MM.1S (cell line): Measurements from ENCODE around the gene MYO16.

Source experiments
- DNase-seq: peaks from one replicate; pipeline ENCODE4 v3.0.0-alpha.2; 2015
- H2AFZ ChIP-seq: fragments of 300-600 bp; sonication (generic); 2 replicates; pipeline ENCODE4 v1.6.0; 2016; ENCODE audit warnings: antibody characterized with exemption, low read length
- H3F3A ChIP-seq: fragments of 300-600 bp; sonication (generic); 2 replicates; pipeline ENCODE4 v1.6.1; 2016; ENCODE audit warnings: mild to moderate bottlenecking, antibody characterized with exemption, low read length, moderate library complexity, mixed read lengths; ENCODE audit not compliant: insufficient read depth
- H3K27ac ChIP-seq: fragments of 300-600 bp; sonication (generic); 2 replicates; pipeline ENCODE4 v1.5.1; 2016; ENCODE audit warnings: mild to moderate bottlenecking, low read length
- H3K27me3 ChIP-seq: fragments of 300-600 bp; sonication (generic); replicated peaks from 2 replicates; pipeline ENCODE4 v1.6.0; 2016; ENCODE audit warnings: low read length; ENCODE audit not compliant: insufficient read depth
- H3K36me3 ChIP-seq: fragments of 300-600 bp; sonication (generic); replicated peaks from 2 replicates; pipeline ENCODE4 v1.6.1; 2016; ENCODE audit warnings: mild to moderate bottlenecking, low read length, mixed read lengths; ENCODE audit not compliant: insufficient read depth
- H3K4me1 ChIP-seq: fragments of 300-600 bp; sonication (generic); 2 replicates; pipeline ENCODE4 v1.6.1; 2016; ENCODE audit warnings: low read length, mixed read lengths
- H3K4me2 ChIP-seq: fragments of 300-600 bp; sonication (generic); 2 replicates; pipeline ENCODE4 v1.6.0; 2016; ENCODE audit warnings: low read depth, low read length
- H3K4me3 ChIP-seq: fragments of 300-600 bp; sonication (generic); 2 replicates; pipeline ENCODE4 v1.5.1; 2016; ENCODE audit warnings: low read length, mixed read lengths
- H3K79me2 ChIP-seq: fragments of 300-600 bp; sonication (generic); 2 replicates; pipeline ENCODE4 v1.6.1; 2016; ENCODE audit warnings: mixed run types, low read length, mixed read lengths
- H3K9ac ChIP-seq: fragments of 300-600 bp; sonication (generic); 2 replicates; pipeline ENCODE4 v1.6.1; 2016; ENCODE audit warnings: low read length, mixed read lengths
- H3K9me2 ChIP-seq: fragments of 300-600 bp; sonication (generic); replicated peaks from 2 replicates; pipeline ENCODE4 v1.6.1; 2016; ENCODE audit warnings: mild to moderate bottlenecking, low read length, mixed read lengths; ENCODE audit not compliant: insufficient read depth
- H3K9me3 ChIP-seq: fragments of 300-600 bp; sonication (generic); replicated peaks from 2 replicates; pipeline ENCODE4 v1.6.1; 2016; ENCODE audit warnings: mild to moderate bottlenecking, low read length, mixed read lengths; ENCODE audit not compliant: insufficient read depth
- H4K20me1 ChIP-seq: fragments of 300-600 bp; sonication (generic); 2 replicates; pipeline ENCODE4 v1.6.1; 2016; ENCODE audit warnings: mild to moderate bottlenecking, low read length, moderate library complexity, mixed read lengths; ENCODE audit not compliant: insufficient read depth
- CTCF ChIP-seq: fragments of 300-600 bp; sonication (generic); IDR thresholded peaks from 2 replicates; pipeline ENCODE4 v1.5.1; 2016; ENCODE audit warnings: antibody characterized with exemption, low read length, mixed read lengths
- EZH2 ChIP-seq: fragments of 300-600 bp; sonication (generic); optimal IDR thresholded peaks from 2 replicates; pipeline ENCODE3; 2017; ENCODE audit warnings: low read depth, mild to moderate bottlenecking, antibody characterized with exemption, low read length, mixed read lengths
- EZH2phosphoT487 ChIP-seq: fragments of 300-600 bp; sonication (generic); IDR thresholded peaks from 2 replicates; pipeline ENCODE4 v1.6.1; 2018; ENCODE audit warnings: antibody characterized with exemption, low read length

MYO16 gene

GRCh38 chr13:108963846-108964600, 334.6 kb downstream of the MYO16 start:
- no peak overlapping the region for H3K4me2 ChIP-seq
- TF ChIP-seq EZH2phosphoT487 (no peak), CTCF (no peak), EZH2 (no peak)
- no peaks in the 10 kb centered on the region for H3K79me2 ChIP-seq
- no peaks in the 10 kb centered on the region for H3K27me3 ChIP-seq
- H3F3A ChIP-seq = no peaks in the 10 kb centered on the region
- no peaks in the 10 kb centered on the region for H4K20me1 ChIP-seq
- H3K27ac ChIP-seq = no peak overlapping the region
- H3K36me3 ChIP-seq = no peaks in the 10 kb centered on the region
- no peaks in the 10 kb centered on the region for H3K4me1 ChIP-seq
- no peaks in the 10 kb centered on the region for H3K9me2 ChIP-seq
- no peak overlapping the region for H3K9ac ChIP-seq
- no peak overlapping the region for H3K4me3 ChIP-seq
- no peaks in the 10 kb centered on the region for H3K9me3 ChIP-seq
- DNase-seq = no peak
- H2AFZ ChIP-seq = no peak overlapping the region

- DNase-seq = no peak
- Histone ChIP-seq H3K36me3 (no peaks in the 10 kb centered on the region), H4K20me1 (no peaks in the 10 kb centered on the region), H3K4me1 (no peaks in the 10 kb centered on the region), H3K79me2 (no peaks in the 10 kb centered on the region), H3K9me3 (no peaks in the 10 kb centered on the region), H3K9ac (no peak overlapping the region), H3K27ac (no peak overlapping the region), H2AFZ (no peak overlapping the region), H3K4me3 (no peak overlapping the region), H3K4me2 (no peak overlapping the region), H3F3A (no peaks in the 10 kb centered on the region), H3K9me2 (no peaks in the 10 kb centered on the region), H3K27me3 (no peaks in the 10 kb centered on the region)
- TF ChIP-seq CTCF (no peak), EZH2phosphoT487 (no peak), EZH2 (no peak)
Observed at GRCh38 chr13:108964606-108965005, 335.2 kb downstream of the MYO16 start.

GRCh38 chr13:108967371-108967770, 338.0 kb downstream of the MYO16 start:
- no peak for DNase-seq
- no peak for TF ChIP-seq EZH2phosphoT487
- H3K9ac ChIP-seq = no peak overlapping the region

GRCh38 chr13:108968566-108968965, 339.2 kb downstream of the MYO16 start:
- no peak overlapping the region for H3K27ac ChIP-seq
- no peak overlapping the region for H3K4me2 ChIP-seq
- no peaks in the 10 kb centered on the region for H3F3A ChIP-seq
- no peaks in the 10 kb centered on the region for H3K4me1 ChIP-seq
- no peaks in the 10 kb centered on the region for H3K9me3 ChIP-seq
- no peak overlapping the region for H3K4me3 ChIP-seq
- TF ChIP-seq EZH2phosphoT487 (no peak), EZH2 (no peak), CTCF (no peak)
- H2AFZ ChIP-seq = no peak overlapping the region
- no peaks in the 10 kb centered on the region for H3K79me2 ChIP-seq
- no peaks in the 10 kb centered on the region for H3K9me2 ChIP-seq
- H3K27me3 ChIP-seq = no peaks in the 10 kb centered on the region
- no peak overlapping the region for H3K9ac ChIP-seq
- no peak for DNase-seq
- no peaks in the 10 kb centered on the region for H4K20me1 ChIP-seq
- no peaks in the 10 kb centered on the region for H3K36me3 ChIP-seq

More at GRCh38 chr13:108967371-108967770, 338.0 kb downstream of the MYO16 start:
- H3K9me2 ChIP-seq = no peaks in the 10 kb centered on the region
- H3K27ac ChIP-seq = no peak overlapping the region
- H3K4me3 ChIP-seq = no peak overlapping the region
- H3K36me3 ChIP-seq = no peaks in the 10 kb centered on the region
- no peak overlapping the region for H2AFZ ChIP-seq
- no peaks in the 10 kb centered on the region for H3K9me3 ChIP-seq
- no peaks in the 10 kb centered on the region for H3K27me3 ChIP-seq
- no peaks in the 10 kb centered on the region for H3F3A ChIP-seq
- no peak overlapping the region for H3K4me2 ChIP-seq
- H3K79me2 ChIP-seq = no peaks in the 10 kb centered on the region
- no peaks in the 10 kb centered on the region for H3K4me1 ChIP-seq
- no peaks in the 10 kb centered on the region for H4K20me1 ChIP-seq
